ENCODE data around the gene CRABP1. TPM values are rescaled to one million over a fixed set of nuclear protein-coding genes. Genes with fewer than 3 reads are reported as not detected.

Gene CRABP1
- total RNA-seq, 2 donors from 2014 or later, result 103 TPM

GRCh38 chr15:78313383-78313782, 26.8 kb upstream of the CRABP1 start:
- Histone ChIP-seq H3K27ac (ENCODE audit: low read depth, low read length) (no peak overlapping the region), H3K27me3 (ENCODE audit: control insufficient read depth, insufficient read depth, low read length, poor library complexity, severe bottlenecking) (no peaks in the 10 kb centered on the region), H3K9ac (ENCODE audit: extremely low read depth, low read length, poor library complexity, severe bottlenecking) (no peak overlapping the region), H3K4me1 (ENCODE audit: control insufficient read depth, insufficient read depth, low read length) (no peaks in the 10 kb centered on the region), H3K4me3 (ENCODE audit: low read length) (no peak overlapping the region), H3K36me3 (ENCODE audit: control insufficient read depth, insufficient read depth, low read length) (no peaks in the 10 kb centered on the region), H3K9me3 (ENCODE audit: control insufficient read depth, low read length) (no peaks in the 10 kb centered on the region)
- no peaks in the 10 kb centered on the region for H3K27me3 Mint-ChIP-seq (ENCODE audit: insufficient read depth)
- H3K9me3 Mint-ChIP-seq, result no peaks in the 10 kb centered on the region
- DNase-seq, result no peak
- no peaks in the 10 kb centered on the region for H3K36me3 Mint-ChIP-seq (ENCODE audit: low read depth)
- 74 to 80% methylated on average over 5 to 8 of the region's 8 CpGs for WGBS, 2 experiments (ENCODE audit: insufficient coverage in 1 of 2, insufficient read length in 1 of 2)
- no peak overlapping the region for H3K4me3 Mint-ChIP-seq
- H3K27ac Mint-ChIP-seq, result no peak overlapping the region
- no peak for TF ChIP-seq CTCF (conservative IDR thresholded peaks at IDR 0.05)
- H3K4me1 Mint-ChIP-seq, result peaks cover 23% of the 10 kb centered on the region

GRCh38 chr15:78314181-78314581, 26.0 kb upstream of the CRABP1 start:
- no peaks in the 10 kb centered on the region for H3K36me3 Mint-ChIP-seq (ENCODE audit: low read depth)
- no peak overlapping the region for H3K4me3 Mint-ChIP-seq
- peaks cover 24% of the 10 kb centered on the region for H3K4me1 Mint-ChIP-seq
- no peaks in the 10 kb centered on the region for H3K9me3 Mint-ChIP-seq
- Histone ChIP-seq H3K36me3 (ENCODE audit: control insufficient read depth, insufficient read depth, low read length) (no peaks in the 10 kb centered on the region), H3K9ac (ENCODE audit: extremely low read depth, low read length, poor library complexity, severe bottlenecking) (no peak overlapping the region), H3K27me3 (ENCODE audit: control insufficient read depth, insufficient read depth, low read length, poor library complexity, severe bottlenecking) (no peaks in the 10 kb centered on the region), H3K9me3 (ENCODE audit: control insufficient read depth, low read length) (no peaks in the 10 kb centered on the region), H3K27ac (ENCODE audit: low read depth, low read length) (no peak overlapping the region), H3K4me1 (ENCODE audit: control insufficient read depth, insufficient read depth, low read length) (no peaks in the 10 kb centered on the region), H3K4me3 (ENCODE audit: low read length) (no peak overlapping the region)
- DNase-seq, result peak; percentile 49
- 86 to 87% methylated on average over 3 to 7 of the region's 7 CpGs for WGBS, 2 experiments (ENCODE audit: insufficient coverage in 1 of 2, insufficient read length in 1 of 2)
- no peaks in the 10 kb centered on the region for H3K27me3 Mint-ChIP-seq (ENCODE audit: insufficient read depth)
- H3K27ac Mint-ChIP-seq, result peak overlapping the region; percentile 10
- no peak for TF ChIP-seq CTCF (conservative IDR thresholded peaks at IDR 0.05)

- Mint-ChIP-seq H3K27ac (peak overlapping the region; percentile 88), H3K4me1 (peaks cover 24% of the 10 kb centered on the region), H3K9me3 (no peaks in the 10 kb centered on the region), H3K4me3 (no peak overlapping the region), H3K36me3 (ENCODE audit: low read depth) (no peaks in the 10 kb centered on the region), H3K27me3 (ENCODE audit: insufficient read depth) (no peaks in the 10 kb centered on the region)
- WGBS, 2 experiments (ENCODE audit: insufficient coverage in 1 of 2, insufficient read length in 1 of 2), result 65 to 88% methylated on average over 3 to 7 of the region's 7 CpGs
- Histone ChIP-seq H3K9ac (ENCODE audit: extremely low read depth, low read length, poor library complexity, severe bottlenecking) (no peak overlapping the region), H3K27me3 (ENCODE audit: control insufficient read depth, insufficient read depth, low read length, poor library complexity, severe bottlenecking) (no peaks in the 10 kb centered on the region), H3K36me3 (ENCODE audit: control insufficient read depth, insufficient read depth, low read length) (no peaks in the 10 kb centered on the region), H3K4me3 (ENCODE audit: low read length) (no peak overlapping the region), H3K27ac (ENCODE audit: low read depth, low read length) (peak overlapping the region; percentile 97), H3K9me3 (ENCODE audit: control insufficient read depth, low read length) (no peaks in the 10 kb centered on the region), H3K4me1 (ENCODE audit: control insufficient read depth, insufficient read depth, low read length) (no peaks in the 10 kb centered on the region)
- TF ChIP-seq CTCF (conservative IDR thresholded peaks at IDR 0.05), result peak; percentile 84
- peak; percentile 91 for DNase-seq
Observed at GRCh38 chr15:78315686-78316282, 24.4 kb upstream of the CRABP1 start.
